HL-60/S4 treated with phorbol 12-myristate 13-acetate at 8.2 ng/mL for 4 days and 3 days (cell line): ENCODE results near the gene DRGX.

Experiments
- in situ Hi-C: fragments of 300-500 bp; cut with MboI; formaldehyde crosslinking; loops from 2 replicates; pipeline ENCODE4 v1.15.0; 2022; ENCODE audit warnings: low sequenced_read_pairs

Gene DRGX

GRCh38 chr10:49383853-49384252, 12.0 kb downstream of the DRGX start:
- in situ Hi-C loops = no loop called here

GRCh38 chr10:49382826-49383225, 13.1 kb downstream of the DRGX start:
- in situ Hi-C loops = no loop called here

DNA sequence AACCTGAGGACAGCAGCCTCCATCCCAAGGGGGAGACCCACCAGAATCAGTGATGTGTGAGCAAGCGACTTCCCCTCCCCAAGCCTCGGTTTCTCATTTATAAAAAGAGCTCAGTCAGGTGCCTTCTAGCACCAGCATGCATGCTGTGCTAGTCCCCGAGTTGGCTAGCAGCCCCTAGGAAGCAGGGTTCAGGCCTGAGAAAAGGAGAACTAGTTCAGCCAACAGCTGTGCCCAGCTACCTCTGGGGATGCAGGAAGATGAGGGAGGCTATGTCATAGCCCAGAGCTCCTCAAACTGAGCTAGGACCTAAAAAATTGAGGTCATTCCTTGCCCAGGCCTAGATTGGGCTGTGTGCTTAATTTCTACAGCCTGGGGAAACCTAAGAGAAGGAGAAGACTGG, 13.7 kb downstream of the DRGX start:
- in situ Hi-C loops = no loop called here

DNA sequence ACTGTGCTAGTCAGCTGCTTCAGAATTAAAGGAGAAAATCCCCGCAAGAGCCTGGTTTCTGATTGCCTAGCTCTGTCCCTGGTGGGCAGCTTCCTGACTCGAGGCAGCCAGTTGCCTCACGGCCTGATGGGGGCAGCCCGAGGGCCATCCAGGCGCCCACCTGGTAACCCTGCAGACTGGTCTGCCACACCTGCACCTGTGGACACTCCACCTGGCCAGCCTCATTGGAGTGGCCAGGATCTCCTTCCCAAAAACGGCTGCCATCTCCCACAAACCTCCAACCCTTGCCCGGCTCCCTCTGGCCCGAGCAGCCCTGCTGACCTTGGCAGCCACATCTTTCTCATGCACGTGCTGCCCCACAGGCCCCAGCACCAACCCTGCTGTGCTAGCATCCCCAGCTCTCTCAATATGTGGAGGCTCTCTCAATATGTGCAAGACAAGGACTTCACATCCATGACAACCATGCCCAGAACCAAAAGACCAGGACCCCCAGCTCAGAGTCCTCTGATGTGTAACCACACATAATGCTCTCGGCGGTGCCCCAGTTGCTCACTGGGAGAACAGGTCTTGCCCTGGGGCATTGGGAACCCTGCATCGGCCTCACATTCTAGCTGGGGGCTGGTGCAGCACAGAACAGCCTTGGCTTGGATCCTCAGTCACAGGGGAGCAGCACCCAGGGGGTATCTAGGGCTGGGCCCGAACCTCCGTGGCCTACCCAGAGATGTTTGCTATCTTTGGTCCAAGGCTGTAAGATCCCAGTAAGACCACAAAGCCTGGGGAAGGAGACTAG, 14.6 kb downstream of the DRGX start:
- in situ Hi-C loops = no loop called here

- in situ Hi-C loops = no loop called here
Measured at GRCh38 chr10:49379596-49380410, 16.1 kb downstream of the DRGX start.

GRCh38 chr10:49377256-49377655, 18.6 kb downstream of the DRGX start:
- in situ Hi-C loops = no loop called here

DNA sequence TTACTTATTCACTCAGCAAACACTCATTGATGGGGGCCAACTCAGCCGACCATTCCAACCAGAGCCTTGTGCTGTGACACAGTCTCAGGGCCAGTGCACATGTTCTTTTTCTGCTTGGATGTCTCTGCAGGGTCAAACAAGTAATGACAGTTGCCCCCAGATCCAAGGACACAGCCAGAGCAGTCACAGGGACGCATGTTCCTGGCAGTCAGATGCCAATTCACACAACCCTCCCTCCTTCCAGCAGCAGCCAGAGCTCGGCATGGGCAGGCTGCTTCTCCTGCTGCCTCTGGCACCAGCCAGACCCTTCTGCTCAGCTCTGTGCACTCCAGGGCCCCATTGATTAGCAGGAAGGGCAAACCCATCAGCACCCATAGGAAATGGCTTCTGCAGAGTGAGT, 20.3 kb downstream of the DRGX start:
- in situ Hi-C loops = no loop called here

GRCh38 chr10:49374740-49375139, 21.1 kb downstream of the DRGX start:
- in situ Hi-C loops = no loop called here

DNA sequence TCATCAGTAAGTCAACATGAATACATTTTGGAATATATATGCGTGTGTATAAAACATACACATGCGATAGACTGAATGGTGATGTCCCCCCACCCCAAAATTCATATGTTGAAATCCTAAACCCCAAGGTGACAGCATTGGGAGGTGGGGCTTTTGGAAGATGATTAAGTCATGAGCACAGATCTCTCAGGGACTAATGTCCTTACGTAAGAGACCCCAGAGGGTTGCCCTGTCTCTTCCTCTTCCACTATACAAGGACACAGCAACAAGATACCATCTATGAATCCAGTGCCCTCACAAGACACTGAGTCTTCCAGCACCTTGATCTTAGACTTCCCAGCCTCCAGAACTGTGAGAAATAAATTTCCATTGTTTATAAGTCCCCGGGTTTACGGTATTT, 22.5 kb downstream of the DRGX start:
- in situ Hi-C loops = no loop called here

DNA sequence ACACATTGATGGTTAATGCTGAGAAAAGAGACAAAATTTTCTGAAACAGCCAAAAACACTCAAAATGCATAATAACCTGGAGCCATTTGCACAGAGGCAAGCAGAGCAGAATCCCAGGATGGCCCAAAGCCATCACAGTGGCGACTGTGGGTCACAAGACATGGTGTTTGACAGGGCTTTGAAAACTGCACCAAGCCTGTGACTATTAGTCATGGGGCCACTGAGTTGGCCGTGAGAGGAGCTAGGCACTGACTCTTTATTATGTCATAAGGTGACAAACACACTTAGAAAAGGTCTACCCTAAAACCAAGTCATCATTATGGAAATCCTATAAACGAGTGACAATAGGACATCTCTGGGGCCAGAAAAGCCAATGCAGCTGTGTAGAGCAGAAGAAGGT, 23.9 kb downstream of the DRGX start:
- in situ Hi-C loops = no loop called here

DNA sequence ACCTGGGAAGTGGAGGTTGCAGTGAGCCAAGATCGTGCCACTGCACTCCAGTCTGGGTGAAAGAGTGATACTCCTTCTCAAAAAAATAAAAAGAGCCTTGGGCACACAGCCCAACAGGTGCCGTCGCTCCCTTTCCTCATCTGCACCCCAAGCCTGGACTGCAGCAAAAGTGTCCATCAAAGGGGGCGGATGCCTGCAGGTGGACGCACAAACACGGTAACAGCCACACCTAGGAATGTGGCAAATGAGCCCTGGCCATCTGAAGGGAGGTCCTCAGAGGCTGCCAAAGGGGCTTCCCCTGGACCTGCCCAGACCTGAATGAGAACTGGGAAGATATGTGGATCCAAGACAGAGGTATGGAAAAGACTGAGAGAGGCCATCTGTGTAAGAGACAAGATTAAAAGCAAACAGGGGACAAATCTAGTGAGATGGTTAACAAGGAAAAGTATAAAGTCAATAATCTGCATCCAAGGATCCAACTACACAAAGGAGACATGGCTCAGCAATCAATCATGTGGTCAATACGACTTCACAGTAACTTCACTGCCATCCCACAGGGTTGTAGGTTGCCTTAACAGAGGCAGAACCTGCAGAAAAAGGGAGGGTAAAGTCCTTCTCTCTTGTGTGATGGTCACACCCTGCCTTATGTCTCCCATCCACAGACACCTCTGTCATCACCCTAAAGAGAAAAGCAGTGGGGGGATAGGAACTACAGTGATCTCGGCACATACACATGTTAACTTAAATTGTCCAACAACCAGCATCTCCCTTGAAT, 25.4 kb downstream of the DRGX start:
- in situ Hi-C loops = no loop called here

GRCh38 chr10:49369216-49370162, 26.4 kb downstream of the DRGX start:
- in situ Hi-C loops = no loop called here

GRCh38 chr10:49368256-49368655, 27.6 kb downstream of the DRGX start:
- in situ Hi-C loops = no loop called here

- in situ Hi-C loops = no loop called here
Measured at GRCh38 chr10:49367600-49367999, 28.3 kb downstream of the DRGX start.

DNA sequence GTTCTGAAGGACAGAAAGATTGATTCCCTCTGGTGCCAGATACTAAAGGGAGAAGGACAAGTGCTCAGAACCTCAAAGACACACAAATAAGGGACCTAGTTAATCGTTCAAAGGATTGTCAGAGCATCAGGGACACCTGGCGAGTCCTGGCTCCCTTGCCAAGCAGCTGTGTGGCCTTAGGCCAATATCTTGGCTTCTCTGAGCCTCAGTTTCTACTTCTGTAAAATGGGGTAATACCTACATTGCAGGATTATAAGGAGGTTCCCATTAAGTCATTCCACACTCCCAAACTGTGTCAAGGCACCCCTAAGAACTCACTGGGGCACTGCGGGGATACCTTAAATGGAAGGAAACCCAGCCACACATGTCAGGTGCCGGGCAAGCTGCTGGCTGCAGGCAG, 29.4 kb downstream of the DRGX start:
- in situ Hi-C loops = no loop called here

GRCh38 chr10:49365675-49366415, 30.0 kb downstream of the DRGX start:
- in situ Hi-C loops = no loop called here

- in situ Hi-C loops = no loop called here
Measured at GRCh38 chr10:49365275-49365674, 30.6 kb downstream of the DRGX start.

GRCh38 chr10:49364747-49365146, 31.1 kb downstream of the DRGX start:
- in situ Hi-C loops = no loop called here

DNA sequence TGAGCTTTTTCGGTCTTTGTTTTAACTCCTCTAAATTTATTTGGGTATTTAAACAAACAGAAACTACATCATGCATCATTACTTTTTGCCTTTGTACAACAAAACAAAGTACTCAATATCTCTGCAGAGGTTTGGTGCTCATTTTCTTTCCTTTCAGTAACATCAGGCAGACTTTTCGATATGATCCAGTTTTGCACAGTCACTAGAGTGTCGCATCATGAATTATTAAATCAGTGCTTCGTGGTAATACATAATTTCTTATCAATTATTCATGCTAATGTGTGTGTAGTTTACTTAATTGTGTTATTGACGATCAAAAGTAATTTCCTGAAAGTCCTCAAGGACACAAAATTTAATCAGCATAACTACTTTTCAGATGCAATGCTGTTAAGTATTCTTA, 31.8 kb downstream of the DRGX start:
- in situ Hi-C loops = no loop called here
